Kidney (tissue), 14 donors: Measurements from ENCODE around the gene TESPA1. TPM values are rescaled to one million over a fixed set of nuclear protein-coding genes. Genes with fewer than 3 reads are reported as not detected.

Source experiments
- DNase-seq, 5 donors: peaks; one replicate each; pipeline ENCODE4 v3.0.0-alpha.2; 2013 to 2020
- FAIRE-seq: peaks from 2 replicates; lab custom pipeline; 2012; peaks lifted over from hg19 to GRCh38; lab: Jason Lieb, UNC
- H3K27ac ChIP-seq, 2 donors: one replicate each; pipeline ENCODE4 v1.7.0; 2013; ENCODE audit warnings: low read depth in 2 of 2, low read length in 2 of 2, inconsistent platforms in 1 of 2
- H3K27me3 ChIP-seq: one replicate; pipeline ENCODE4 v1.7.1; 2013; ENCODE audit warnings: low read length, inconsistent platforms; ENCODE audit not compliant: control insufficient read depth, insufficient read depth
- H3K36me3 ChIP-seq, 3 donors: one replicate each; pipeline versions ENCODE4 v1.7.0 to v1.7.1; 2013; ENCODE audit warnings: low read length in 3 of 3, control low read depth in 1 of 3, inconsistent platforms in 1 of 3; ENCODE audit not compliant: insufficient read depth in 3 of 3, control insufficient read depth in 2 of 3
- H3K4me1 ChIP-seq, 3 donors: one replicate each; pipeline versions ENCODE4 v1.7.0 to v1.7.1; 2013; ENCODE audit warnings: low read length in 3 of 3, inconsistent platforms in 1 of 3, low read depth in 1 of 3; ENCODE audit not compliant: control insufficient read depth in 2 of 3, insufficient read depth in 2 of 3
- H3K4me3 ChIP-seq, 3 donors: one replicate each; pipeline versions ENCODE4 v1.7.0 to v1.8.1; 2013; ENCODE audit warnings: low read length in 3 of 3, control low read depth in 1 of 3, inconsistent platforms in 1 of 3
- H3K9ac ChIP-seq, 3 donors: one replicate each; pipeline versions ENCODE4 v1.7.0 to v1.7.1; 2013; ENCODE audit warnings: low read length in 3 of 3, control low read depth in 1 of 3, inconsistent platforms in 1 of 3
- H3K9me3 ChIP-seq, 3 donors: one replicate each; pipeline versions ENCODE4 v1.7.0 to v1.7.1; 2013; ENCODE audit warnings: low read length in 3 of 3, control low read depth in 1 of 3, inconsistent platforms in 1 of 3; ENCODE audit not compliant: control insufficient read depth in 2 of 3, insufficient read depth in 1 of 3
- CTCF ChIP-seq: IDR thresholded peaks from 3 replicates; pipeline ENCODE4 v1.5.1; 2012; ENCODE audit warnings: mild to moderate bottlenecking, moderate library complexity, borderline replicate concordance; ENCODE audit not compliant: insufficient read depth; ENCODE audit errors: extremely low read depth
- intact Hi-C: fragments of 100-400 bp; cut with DNase I; formaldehyde crosslinking; loops from one replicate; pipeline ENCODE4 v1.11.1; 2022
- polyA plus RNA-seq: library from polyadenylated mRNA; stranded (reverse); fragments of 350-450 nt; fragmentation: Illumina TruSeq; extraction: RNeasy Lipid Tissue Mini Kit (QIAGEN cat#74804); gene quantifications from one replicate; pipeline ENCODE4 v1.2.3, GENCODE V29; 2014; ENCODE audit warnings: low read depth, low replicate concordance; ENCODE audit not compliant: insufficient read depth
- total RNA-seq: library from RNA; stranded (reverse); fragmentation: NEBNext Ultra II Directional; extraction: Animal tissue kit (Norgen Biotek cat#: 25700); gene quantifications from one replicate; pipeline ENCODE4 v1.2.1, GENCODE V29; 2021
- donor health status: control.
- donor health status: control.
- donor health status: control.
- donor health status: control.
- donor health status: control.
- donor health status: DM: yes; HTN: yes; CAD: no.
- donor health status: Normal renal cell carcinoma (clear cell type).

Gene TESPA1
- total and polyA plus RNA-seq, 2 donors from 2014 or later: 4.9 TPM; not detected in 1

GRCh38 chr12:54935235-54935951 lies 49.2 kb downstream of the TESPA1 start:
- peaks cover 0 to 1% (median 0%) of the 10 kb centered on the region in 3 donors for H3K9me3 ChIP-seq
- H3K9ac ChIP-seq: no peak overlapping the region
- no peak for TF ChIP-seq CTCF
- no peaks in the 10 kb centered on the region for H3K4me1 ChIP-seq
- intact Hi-C loops: no loop called here
- no peak overlapping the region for H3K4me3 ChIP-seq
- no peaks in the 10 kb centered on the region for H3K27me3 ChIP-seq
- DNase-seq (no peak), FAIRE-seq (no peak)
- no peak overlapping the region for H3K27ac ChIP-seq
- H3K36me3 ChIP-seq: no peaks in the 10 kb centered on the region

DNA sequence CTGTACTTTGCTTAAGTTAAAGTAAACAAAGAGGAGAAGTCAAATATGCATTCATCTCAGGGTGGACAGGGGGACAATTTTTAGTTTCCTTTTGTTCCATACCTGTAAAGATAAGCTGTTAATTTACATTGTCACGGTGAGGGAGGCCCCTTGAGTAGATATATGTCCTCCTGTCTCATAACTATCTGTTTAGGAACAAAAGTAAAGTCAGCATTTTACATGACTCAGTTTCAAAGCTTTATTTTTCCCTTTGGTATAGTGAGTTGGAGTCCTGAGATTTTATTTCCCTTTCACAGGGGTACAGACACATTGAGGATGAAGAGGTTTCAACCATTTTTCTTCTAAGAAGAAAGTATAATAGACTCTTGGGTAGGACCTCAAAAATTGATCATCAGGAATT lies 50.1 kb downstream of the TESPA1 start:
- no peaks in the 10 kb centered on the region for H3K27me3 ChIP-seq
- intact Hi-C loops: no loop called here
- peaks cover 0 to 8% (median 0%) of the 10 kb centered on the region in 3 donors for H3K9me3 ChIP-seq
- H3K36me3 ChIP-seq: no peaks in the 10 kb centered on the region
- TF ChIP-seq CTCF: no peak
- no peaks in the 10 kb centered on the region for H3K4me1 ChIP-seq
- no peak overlapping the region for H3K4me3 ChIP-seq
- H3K27ac ChIP-seq: no peak overlapping the region
- no peak overlapping the region for H3K9ac ChIP-seq
- DNase-seq (no peak), FAIRE-seq (no peak)

DNA sequence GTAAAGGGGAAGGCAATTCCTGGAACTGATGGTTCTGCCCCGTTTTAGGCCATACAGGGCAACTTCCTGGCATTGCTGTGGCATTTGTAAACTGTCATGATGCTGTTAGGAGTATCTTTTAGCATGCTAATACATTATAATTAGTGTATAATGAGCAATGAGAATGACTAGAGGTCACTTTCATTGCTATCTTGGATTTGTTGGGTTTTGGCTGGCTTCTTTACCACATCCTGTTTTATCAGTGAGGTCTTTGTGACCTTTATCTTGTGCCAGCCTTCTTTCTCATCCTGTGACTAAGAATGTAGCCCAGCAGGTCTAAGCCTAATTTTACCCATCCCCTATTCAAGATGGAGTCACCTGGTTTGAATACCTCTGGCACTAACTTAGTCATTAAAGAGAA lies 51.2 kb downstream of the TESPA1 start:
- H3K9ac ChIP-seq: no peak overlapping the region
- H3K36me3 ChIP-seq: no peaks in the 10 kb centered on the region
- FAIRE-seq (no peak), DNase-seq (no peak)
- H3K4me3 ChIP-seq: no peak overlapping the region
- H3K9me3 ChIP-seq: peaks cover 0 to 9% (median 0%) of the 10 kb centered on the region in 3 donors
- H3K27ac ChIP-seq: no peak overlapping the region
- H3K4me1 ChIP-seq: no peaks in the 10 kb centered on the region
- intact Hi-C loops: no loop called here
- H3K27me3 ChIP-seq: no peaks in the 10 kb centered on the region
- TF ChIP-seq CTCF: no peak
